Gastroesophageal sphincter (tissue), 3 donors: ENCODE measurements around the gene RNPC3.

Source experiments
- POLR2A ChIP-seq, 2 donors: fragments of 450-650 bp; IDR thresholded peaks; one replicate each; pipeline ENCODE4 v1.6.1; 2017; ENCODE audit warnings: antibody characterized with exemption in 2 of 2, mild to moderate bottlenecking in 2 of 2, moderate library complexity in 1 of 2
- TF ChIP-seq, protein P1 (sequence below), 4 experiments: fragments of 200-600 bp in 2 of 4; fragments of 450-650 bp in 2 of 4; sonication (generic) in 1 of 4; IDR thresholded peaks; one replicate each; pipeline ENCODE4 v1.5.1; 2017 to 2019; ENCODE audit warnings: antibody characterized with exemption in 4 of 4, mild to moderate bottlenecking in 2 of 4, moderate library complexity in 2 of 4

DNA sequence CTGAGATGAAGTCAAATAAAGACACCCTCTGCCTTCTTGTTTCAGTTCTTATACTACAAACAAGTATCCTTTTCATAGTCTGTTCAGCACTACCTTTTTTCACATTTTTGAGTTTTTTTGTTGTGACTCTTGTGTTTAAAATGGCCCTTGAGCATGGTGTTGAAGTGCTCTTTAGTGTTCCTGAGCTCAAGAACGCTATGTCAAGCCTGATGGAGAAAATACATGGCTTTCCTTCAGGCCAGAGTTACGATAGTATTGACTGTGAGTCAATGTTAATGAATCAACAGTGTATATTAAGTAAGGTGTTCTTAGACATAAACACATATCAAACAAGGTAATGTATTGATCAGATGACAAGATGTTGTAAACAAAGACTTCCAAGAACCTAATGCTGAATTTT lies 12.7 kb downstream of the RNPC3 start:
- TF ChIP-seq, protein P1, sequence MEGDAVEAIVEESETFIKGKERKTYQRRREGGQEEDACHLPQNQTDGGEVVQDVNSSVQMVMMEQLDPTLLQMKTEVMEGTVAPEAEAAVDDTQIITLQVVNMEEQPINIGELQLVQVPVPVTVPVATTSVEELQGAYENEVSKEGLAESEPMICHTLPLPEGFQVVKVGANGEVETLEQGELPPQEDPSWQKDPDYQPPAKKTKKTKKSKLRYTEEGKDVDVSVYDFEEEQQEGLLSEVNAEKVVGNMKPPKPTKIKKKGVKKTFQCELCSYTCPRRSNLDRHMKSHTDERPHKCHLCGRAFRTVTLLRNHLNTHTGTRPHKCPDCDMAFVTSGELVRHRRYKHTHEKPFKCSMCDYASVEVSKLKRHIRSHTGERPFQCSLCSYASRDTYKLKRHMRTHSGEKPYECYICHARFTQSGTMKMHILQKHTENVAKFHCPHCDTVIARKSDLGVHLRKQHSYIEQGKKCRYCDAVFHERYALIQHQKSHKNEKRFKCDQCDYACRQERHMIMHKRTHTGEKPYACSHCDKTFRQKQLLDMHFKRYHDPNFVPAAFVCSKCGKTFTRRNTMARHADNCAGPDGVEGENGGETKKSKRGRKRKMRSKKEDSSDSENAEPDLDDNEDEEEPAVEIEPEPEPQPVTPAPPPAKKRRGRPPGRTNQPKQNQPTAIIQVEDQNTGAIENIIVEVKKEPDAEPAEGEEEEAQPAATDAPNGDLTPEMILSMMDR (IDR thresholded peaks at IDR 0.05), result no peak
- TF ChIP-seq POLR2A (IDR thresholded peaks at IDR 0.05), result no peak
